ENCODE results near the gene PIP4P1. TPM values are rescaled to one million over a fixed set of nuclear protein-coding genes. Genes with fewer than 3 reads are reported as not detected.

The PIP4P1 gene
- total and polyA plus RNA-seq, 2 of the 8 experiments (the other 6 are each of a cell fraction or from before 2014, with no cell fraction given) = 29.5 to 60.0 TPM

GRCh38 chr14:20455355-20456300, 5.6 kb downstream of the PIP4P1 start:
- H3K9me3 ChIP-seq (ENCODE audit: insufficient read depth in 2 of 2, low read depth in 1 of 2, low read length in 1 of 2) = no peaks in the 10 kb centered on the region
- peak overlapping the region; percentile 100 for H2BK5ac ChIP-seq (ENCODE audit: low read depth, low read length)
- H3K23me2 ChIP-seq (ENCODE audit: low read depth, low read length) = peaks cover 11% of the 10 kb centered on the region
- peaks cover 0 to 10% of the 10 kb centered on the region in 2 experiments for H4K20me1 ChIP-seq (replicated peaks in 1 of 2; ENCODE audit: control insufficient read depth in 1 of 2, insufficient read depth in 2 of 2, low read length in 2 of 2)
- no peaks in the 10 kb centered on the region for H3K27me3 ChIP-seq (replicated peaks in 1 of 4; ENCODE audit: control insufficient read depth in 3 of 4, extremely low read depth in 1 of 4, insufficient read depth in 3 of 4, low read length in 3 of 4)
- H2AFZ ChIP-seq (ENCODE audit: low read length) = no peak overlapping the region; the same call in 1 of the 2 replicates
- H3K23ac ChIP-seq (ENCODE audit: insufficient read length) = no peak overlapping the region
- H4K91ac ChIP-seq (replicated peaks; ENCODE audit: insufficient read length, low read length) = peak overlapping the region; percentile 46
- no peak overlapping the region for H3K14ac ChIP-seq (ENCODE audit: insufficient read length)
- FAIRE-seq (no peak), DNase-seq (ENCODE audit: low read depth in 1 of 2, low spot score in 2 of 2) (no peak)
- H4K5ac ChIP-seq (ENCODE audit: insufficient read length, low read depth, low read length) = peak overlapping the region; percentile 1
- H2AK5ac ChIP-seq (ENCODE audit: low read depth, low read length) = peak overlapping the region; percentile 94; the same call in 1 of the 2 replicates
- peak overlapping the region; percentile 1 for H3K4ac ChIP-seq (replicated peaks; ENCODE audit: insufficient read length, low read depth, low read length)
- WGBS, 2 experiments (ENCODE audit: extremely low coverage in 1 of 2, insufficient coverage in 1 of 2, insufficient read length in 1 of 2, insufficient replicate concordance in 2 of 2, low coverage in 1 of 2, low lambda C conversion rate in 2 of 2, missing lambda C conversion rate in 1 of 2) = 5% methylated on average over 39 of the region's 39 CpGs; no CpG with 5 or more reads in 1 of the 2 experiments
- peak overlapping the region; percentile 86; the same call in 1 of the 2 replicates for H4K8ac ChIP-seq (ENCODE audit: extremely low read depth, insufficient read depth, low read length)
- H2BK15ac ChIP-seq (ENCODE audit: low read length) = no peak overlapping the region
- H3K9ac ChIP-seq (replicated peaks in 1 of 4; ENCODE audit: extremely low read depth in 1 of 4, low read depth in 3 of 4, low read length in 3 of 4) = peak overlapping the region; percentile 96 to 100 (median 98)
- H3K56ac ChIP-seq (replicated peaks; ENCODE audit: insufficient read length, low read depth, low read length) = peak overlapping the region; percentile 24
- CTCF ChIA-PET (ENCODE audit: partially characterized antibody) = interaction anchor here (0.5 to 3.7 kb wide), 9 partner anchors 9 to 151 kb away, joined by 3 to 9 read pairs (median 3); partner anchors contain the start of gene TEP1
- H3K18ac ChIP-seq (ENCODE audit: extremely low read depth, low read length) = peak overlapping the region; percentile 84; the same call in 1 of the 2 replicates
- 0 out of 2 replicates have a peak, but pooled peaks cover 4% of the 10 kb centered on the region for H3K79me1 ChIP-seq (ENCODE audit: low read depth, low read length)
- peaks cover 0 to 10% (median 1%) of the 10 kb centered on the region in 4 experiments; a peak in 4 of 7 replicates for H3K4me1 ChIP-seq (replicated peaks in 1 of 4; ENCODE audit: control insufficient read depth in 3 of 4, insufficient read depth in 4 of 4, low read length in 3 of 4)
- peak overlapping the region; percentile 99 for H3K27ac ChIP-seq (ENCODE audit: low read depth, low read length)
- peaks cover 24 to 57% (median 39%) of the 10 kb centered on the region in 4 experiments for H3K36me3 ChIP-seq (ENCODE audit: control insufficient read depth in 2 of 4, insufficient read depth in 4 of 4, low read length in 3 of 4)
- peaks cover 5 to 48% of the 10 kb centered on the region in 2 experiments for H3K79me2 ChIP-seq (ENCODE audit: control insufficient read depth in 1 of 2, insufficient read depth in 2 of 2, low read length in 2 of 2)
- POLR2A ChIA-PET (ENCODE audit: partially characterized antibody) = interaction anchor here (0.5 to 5.5 kb wide), 45 partner anchors 9 to 545 kb away, joined by 3 to 88 read pairs (median 4); partner anchors contain the start of genes KLHL33, PARP2, PNP and TEP1
- no peak overlapping the region; the same call in 1 of the 2 replicates for H2BK12ac ChIP-seq (ENCODE audit: low read depth, low read length)
- no peak overlapping the region for H2BK120ac ChIP-seq (replicated peaks; ENCODE audit: low read depth, low read length)
- peak overlapping the region; percentile 74 to 79 for H3K4me2 ChIP-seq (ENCODE audit: insufficient read depth in 1 of 2, low read depth in 2 of 2, low read length in 2 of 2)
- H3K4me3 ChIP-seq (ENCODE audit: extremely low read depth in 1 of 4, insufficient read depth in 2 of 4, low read depth in 3 of 4, low read length in 4 of 4) = peak overlapping the region; percentile 86 to 95 (median 90)
- no peak overlapping the region for H2BK20ac ChIP-seq (ENCODE audit: low read length)
- peak; percentile 30 for TF ChIP-seq ASH2L (IDR thresholded peaks at IDR 0.05; ENCODE audit: low read length)
- TF ChIP-seq CHD2 (IDR thresholded peaks at IDR 0.05; ENCODE audit: low read length) = peak; percentile 71; the same call in 1 of the 2 replicates
- TF ChIP-seq SP2 (IDR thresholded peaks at IDR 0.05; ENCODE audit: low read length) = no peak
- no peak for TF ChIP-seq SAP30 (IDR thresholded peaks at IDR 0.05; ENCODE audit: insufficient read depth, insufficient replicate concordance, low read length)
- no peak for TF ChIP-seq EP300 (IDR thresholded peaks at IDR 0.05; ENCODE audit: borderline replicate concordance in 1 of 2, low read depth in 2 of 2, low read length in 2 of 2)
- TF ChIP-seq POLR2A (IDR thresholded peaks at IDR 0.05; ENCODE audit: control extremely low read depth in 1 of 2, low read depth in 2 of 2, low read length in 2 of 2) = peak; percentile 7 to 22
- TF ChIP-seq RXRA (IDR thresholded peaks at IDR 0.05; ENCODE audit: insufficient read depth, low read depth, low read length) = no peak
- 0 out of 2 replicates have a peak, but pooled peaks have one; percentile 4 for TF ChIP-seq CREB1 (IDR thresholded peaks at IDR 0.05)
- TF ChIP-seq TAF7 (optimal IDR thresholded peaks at IDR 0.05; ENCODE audit: borderline replicate concordance, low read depth, low read length) = peak; percentile 2
- no peak for TF ChIP-seq CHD1 (IDR thresholded peaks at IDR 0.05; ENCODE audit: low read depth, low read length)
